Osteoblast (primary cell): Measurements from ENCODE around the gene WWOX. TPM values are rescaled to one million over a fixed set of nuclear protein-coding genes. Genes with fewer than 3 reads are reported as not detected.

Experiments used
- DNase-seq: peaks from one replicate; pipeline ENCODE4 v3.0.0; 2011; ENCODE audit warnings: low spot score, mixed read lengths; ENCODE audit not compliant: insufficient read length; ENCODE audit errors: missing footprints
- H2AFZ ChIP-seq: 2 replicates; pipeline ENCODE4 v1.6.0; 2011; ENCODE audit warnings: mild to moderate bottlenecking, low read length
- H3K27ac ChIP-seq: 2 replicates; pipeline ENCODE4 v1.5.1; 2011; ENCODE audit warnings: mild to moderate bottlenecking, low read depth, low read length, moderate library complexity
- H3K27me3 ChIP-seq: 2 replicates; pipeline ENCODE4 v1.6.0; 2012; ENCODE audit warnings: mild to moderate bottlenecking, control low read depth, inconsistent platforms, low read length, moderate library complexity; ENCODE audit not compliant: insufficient read depth
- H3K36me3 ChIP-seq: 2 replicates; pipeline ENCODE4 v1.5.1; 2011; ENCODE audit warnings: mild to moderate bottlenecking, low read length, control low read depth, moderate library complexity; ENCODE audit not compliant: insufficient read depth
- H3K4me1 ChIP-seq: 2 replicates; pipeline ENCODE4 v1.5.1; 2011; ENCODE audit warnings: mild to moderate bottlenecking, low read length, control low read depth, moderate library complexity; ENCODE audit not compliant: insufficient read depth
- H3K4me2 ChIP-seq: 2 replicates; pipeline ENCODE4 v1.6.0; 2011; ENCODE audit warnings: mild to moderate bottlenecking, low read length; ENCODE audit not compliant: insufficient read depth
- H3K4me3 ChIP-seq: fragments of 200-600 bp; sonication (generic); 3 replicates; pipeline ENCODE4 v1.5.1; 2012; ENCODE audit warnings: mild to moderate bottlenecking, low read length, inconsistent platforms; ENCODE audit not compliant: insufficient read depth
- H3K79me2 ChIP-seq: 2 replicates; pipeline ENCODE4 v1.6.0; 2012; ENCODE audit warnings: mild to moderate bottlenecking, low read length, control low read depth, inconsistent platforms; ENCODE audit not compliant: insufficient read depth
- H3K9me3 ChIP-seq: 2 replicates; pipeline ENCODE4 v1.5.1; 2011; ENCODE audit warnings: low read depth, low read length, control low read depth
- H4K20me1 ChIP-seq: 2 replicates; pipeline ENCODE4 v1.6.0; 2012; ENCODE audit warnings: mild to moderate bottlenecking, low read length, control low read depth; ENCODE audit not compliant: insufficient read depth
- total RNA-seq: library from RNA; depleted of rRNA; stranded (reverse); fragments of >200 nt; gene quantifications from 2 replicates; pipeline ENCODE4 v1.2.3, GENCODE V29; 2012
- TF ChIP-seq, protein P1 (sequence below): IDR thresholded peaks from 2 replicates; pipeline ENCODE4 v1.5.1; 2011; ENCODE audit warnings: mild to moderate bottlenecking, low read depth, low read length, moderate library complexity; ENCODE audit errors: extremely low read depth

The WWOX gene
- total RNA-seq, 1 donor: 23.9 TPM

DNA sequence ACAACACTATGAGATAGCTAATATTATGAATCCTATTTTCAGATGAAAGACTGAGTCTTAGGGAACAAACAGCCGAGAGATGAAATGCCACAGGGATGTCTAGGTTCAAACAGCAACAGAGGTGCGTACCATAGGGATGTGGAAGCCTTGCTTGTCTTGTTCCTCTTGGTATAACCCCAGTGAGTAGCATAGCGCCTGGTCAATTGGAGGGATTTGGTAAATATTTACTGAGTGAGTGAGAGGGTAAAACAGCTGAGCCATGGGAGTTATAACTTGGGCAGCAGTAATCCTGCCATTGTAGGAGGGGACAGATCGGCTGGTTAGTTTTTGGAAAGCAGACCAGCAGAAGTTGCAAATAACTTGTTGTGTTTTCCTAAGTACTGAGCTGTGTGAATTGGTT is 80.2 kb downstream of the WWOX start:
- Histone ChIP-seq H3K27me3 (peaks cover 7% of the 10 kb centered on the region), H3K9me3 (peaks cover 6% of the 10 kb centered on the region), H3K79me2 (no peaks in the 10 kb centered on the region), H2AFZ (no peak overlapping the region), H3K27ac (no peak overlapping the region), H3K4me3 (no peak overlapping the region), H3K36me3 (no peaks in the 10 kb centered on the region), H3K4me2 (no peak overlapping the region), H4K20me1 (no peaks in the 10 kb centered on the region), H3K4me1 (peaks cover 3% of the 10 kb centered on the region)
- DNase-seq: no peak
- TF ChIP-seq, protein P1, sequence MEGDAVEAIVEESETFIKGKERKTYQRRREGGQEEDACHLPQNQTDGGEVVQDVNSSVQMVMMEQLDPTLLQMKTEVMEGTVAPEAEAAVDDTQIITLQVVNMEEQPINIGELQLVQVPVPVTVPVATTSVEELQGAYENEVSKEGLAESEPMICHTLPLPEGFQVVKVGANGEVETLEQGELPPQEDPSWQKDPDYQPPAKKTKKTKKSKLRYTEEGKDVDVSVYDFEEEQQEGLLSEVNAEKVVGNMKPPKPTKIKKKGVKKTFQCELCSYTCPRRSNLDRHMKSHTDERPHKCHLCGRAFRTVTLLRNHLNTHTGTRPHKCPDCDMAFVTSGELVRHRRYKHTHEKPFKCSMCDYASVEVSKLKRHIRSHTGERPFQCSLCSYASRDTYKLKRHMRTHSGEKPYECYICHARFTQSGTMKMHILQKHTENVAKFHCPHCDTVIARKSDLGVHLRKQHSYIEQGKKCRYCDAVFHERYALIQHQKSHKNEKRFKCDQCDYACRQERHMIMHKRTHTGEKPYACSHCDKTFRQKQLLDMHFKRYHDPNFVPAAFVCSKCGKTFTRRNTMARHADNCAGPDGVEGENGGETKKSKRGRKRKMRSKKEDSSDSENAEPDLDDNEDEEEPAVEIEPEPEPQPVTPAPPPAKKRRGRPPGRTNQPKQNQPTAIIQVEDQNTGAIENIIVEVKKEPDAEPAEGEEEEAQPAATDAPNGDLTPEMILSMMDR: no peak

DNA sequence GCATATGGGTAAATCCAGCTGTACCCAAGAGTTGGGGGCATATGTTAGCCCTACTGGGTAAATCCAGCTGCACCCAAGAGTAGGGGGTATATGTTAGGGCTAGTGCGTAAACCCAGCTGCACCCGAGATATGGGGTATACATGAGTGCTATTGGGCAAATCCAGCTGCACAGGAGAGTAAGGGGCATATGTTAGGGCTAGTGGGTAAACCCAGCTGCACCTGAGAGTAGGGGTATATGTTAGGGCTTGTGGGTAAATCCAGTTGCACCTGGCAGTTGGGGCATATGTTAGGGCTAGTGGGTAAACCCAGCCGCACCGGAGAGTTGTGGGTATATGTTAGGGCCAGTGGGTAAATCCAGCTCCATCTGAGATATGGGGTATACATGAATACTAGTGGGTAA is 80.9 kb downstream of the WWOX start:
- Histone ChIP-seq H3K4me1 (peaks cover 3% of the 10 kb centered on the region), H3K4me2 (no peak overlapping the region), H3K9me3 (peaks cover 6% of the 10 kb centered on the region)

DNA sequence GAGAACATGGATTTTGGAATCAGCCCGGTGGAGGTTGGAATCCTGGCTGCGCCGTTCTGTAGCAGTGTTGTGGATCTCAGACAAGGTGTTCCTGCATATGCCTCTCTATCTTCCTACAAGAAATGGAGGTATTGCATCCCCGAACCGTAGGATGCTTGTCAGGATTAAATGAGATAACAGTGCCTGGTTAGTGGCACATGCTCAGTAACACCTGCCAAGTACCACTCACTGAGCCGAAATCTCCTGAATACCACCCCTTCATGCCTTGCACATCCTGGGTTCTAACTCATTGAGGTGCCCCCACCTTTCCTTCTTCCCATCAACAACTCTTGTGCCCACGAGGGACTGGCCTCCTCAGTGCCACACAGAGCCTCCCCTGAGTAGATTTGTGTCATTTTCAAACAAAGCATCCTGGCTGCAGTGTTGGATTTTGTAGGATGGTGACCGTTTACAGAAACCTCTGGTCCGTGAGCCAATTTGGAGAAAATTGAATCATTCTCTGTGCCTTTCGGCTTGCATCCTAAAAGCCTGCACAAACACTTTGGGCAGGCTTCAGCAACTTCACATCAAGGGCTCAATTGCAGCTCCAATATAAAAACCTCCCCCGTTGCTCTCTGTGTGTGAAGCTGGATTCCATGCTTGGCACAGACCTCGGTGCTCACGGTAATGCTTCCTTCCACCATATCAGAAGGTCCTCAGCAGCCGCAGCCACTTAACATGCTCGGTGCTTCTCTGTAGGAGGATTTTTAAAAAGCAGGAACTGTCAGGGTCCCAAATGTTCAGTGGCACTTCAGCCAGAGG is 84.2 kb downstream of the WWOX start:
- Histone ChIP-seq H2AFZ (peak overlapping the region; percentile 70), H3K4me3 (peak overlapping the region; percentile 57), H3K4me2 (peak overlapping the region; percentile 75), H3K27ac (no peak overlapping the region), H3K9me3 (no peaks in the 10 kb centered on the region), H3K4me1 (peaks cover 3% of the 10 kb centered on the region), H3K79me2 (no peaks in the 10 kb centered on the region), H4K20me1 (no peaks in the 10 kb centered on the region), H3K27me3 (peaks cover 7% of the 10 kb centered on the region), H3K36me3 (no peaks in the 10 kb centered on the region)
- no peak for DNase-seq
- TF ChIP-seq, protein P1: no peak

More for the DNA sequence above, 80.9 kb downstream of the WWOX start:
- Histone ChIP-seq H3K79me2 (no peaks in the 10 kb centered on the region), H2AFZ (no peak overlapping the region), H3K36me3 (no peaks in the 10 kb centered on the region), H4K20me1 (no peaks in the 10 kb centered on the region), H3K4me3 (no peak overlapping the region), H3K27me3 (peaks cover 7% of the 10 kb centered on the region), H3K27ac (no peak overlapping the region)
- TF ChIP-seq, protein P1: no peak
- no peak for DNase-seq
